Measurements from ENCODE around the gene VCPKMT.

The VCPKMT gene

DNA sequence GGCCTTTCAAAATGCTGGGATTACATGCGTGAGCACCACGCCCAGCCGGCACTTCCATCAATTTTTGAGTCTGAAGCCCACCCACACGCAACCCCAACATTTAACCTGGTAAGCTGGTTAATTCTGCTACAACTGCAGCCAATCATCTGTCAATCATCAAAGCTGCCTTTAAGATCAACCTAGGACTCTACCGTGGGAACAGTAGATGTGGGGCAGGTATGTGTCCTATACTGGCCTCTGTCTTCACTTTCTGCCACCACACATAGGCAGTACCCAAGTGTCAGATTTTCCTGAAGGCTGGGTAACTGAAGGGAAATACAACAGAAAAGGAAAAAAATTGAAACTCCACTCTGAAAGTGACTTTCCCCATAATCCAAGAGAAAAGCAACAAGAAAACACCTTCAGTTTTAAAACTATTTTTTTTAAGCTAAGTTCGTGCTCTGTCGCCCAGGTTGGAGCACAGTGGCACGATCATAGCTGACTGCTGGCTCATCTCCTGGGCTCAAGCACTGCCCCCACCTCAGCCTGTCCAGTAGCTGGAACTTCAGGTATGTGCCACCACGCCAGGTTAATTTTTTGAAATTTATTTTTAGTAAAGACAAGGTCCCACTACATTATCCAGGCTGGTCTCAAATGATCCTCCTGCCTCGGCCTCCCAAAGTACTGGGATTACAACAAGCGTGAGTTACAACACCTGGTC lies 22.2 kb downstream of the VCPKMT start:
- DNase-seq (ENCODE audit: low read depth): no peak
- no peak overlapping the region for H3K4me3 ChIP-seq (ENCODE audit: low read depth, low read length)
- TF ChIP-seq, protein P1, sequence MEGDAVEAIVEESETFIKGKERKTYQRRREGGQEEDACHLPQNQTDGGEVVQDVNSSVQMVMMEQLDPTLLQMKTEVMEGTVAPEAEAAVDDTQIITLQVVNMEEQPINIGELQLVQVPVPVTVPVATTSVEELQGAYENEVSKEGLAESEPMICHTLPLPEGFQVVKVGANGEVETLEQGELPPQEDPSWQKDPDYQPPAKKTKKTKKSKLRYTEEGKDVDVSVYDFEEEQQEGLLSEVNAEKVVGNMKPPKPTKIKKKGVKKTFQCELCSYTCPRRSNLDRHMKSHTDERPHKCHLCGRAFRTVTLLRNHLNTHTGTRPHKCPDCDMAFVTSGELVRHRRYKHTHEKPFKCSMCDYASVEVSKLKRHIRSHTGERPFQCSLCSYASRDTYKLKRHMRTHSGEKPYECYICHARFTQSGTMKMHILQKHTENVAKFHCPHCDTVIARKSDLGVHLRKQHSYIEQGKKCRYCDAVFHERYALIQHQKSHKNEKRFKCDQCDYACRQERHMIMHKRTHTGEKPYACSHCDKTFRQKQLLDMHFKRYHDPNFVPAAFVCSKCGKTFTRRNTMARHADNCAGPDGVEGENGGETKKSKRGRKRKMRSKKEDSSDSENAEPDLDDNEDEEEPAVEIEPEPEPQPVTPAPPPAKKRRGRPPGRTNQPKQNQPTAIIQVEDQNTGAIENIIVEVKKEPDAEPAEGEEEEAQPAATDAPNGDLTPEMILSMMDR (IDR thresholded peaks at IDR 0.05; ENCODE audit: control insufficient read depth, extremely low read depth, insufficient read depth): no peak

DNA sequence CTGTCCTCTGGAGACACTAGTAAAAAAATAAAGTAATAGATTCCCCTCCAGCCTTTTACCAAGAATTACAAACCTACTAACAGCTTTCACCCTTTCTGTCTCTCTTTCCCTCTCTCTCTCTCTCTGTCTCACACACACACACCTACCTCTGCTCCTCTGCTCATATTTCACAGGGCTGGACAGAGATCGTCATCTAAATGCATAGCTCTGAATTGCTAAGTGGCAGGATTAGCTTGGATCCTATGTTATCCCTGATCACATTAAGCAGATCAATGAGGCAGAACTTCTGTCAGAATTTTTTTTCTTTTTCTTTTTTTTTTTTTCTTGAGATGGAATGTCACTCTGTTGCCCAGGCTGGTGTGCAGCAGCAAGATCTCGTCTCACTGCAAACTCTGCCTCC lies 22.9 kb downstream of the VCPKMT start:
- no peak for DNase-seq (ENCODE audit: low read depth)
- H3K4me3 ChIP-seq (ENCODE audit: low read depth, low read length): no peak overlapping the region
- TF ChIP-seq, protein P1 (IDR thresholded peaks at IDR 0.05; ENCODE audit: control insufficient read depth, extremely low read depth, insufficient read depth): no peak

DNA sequence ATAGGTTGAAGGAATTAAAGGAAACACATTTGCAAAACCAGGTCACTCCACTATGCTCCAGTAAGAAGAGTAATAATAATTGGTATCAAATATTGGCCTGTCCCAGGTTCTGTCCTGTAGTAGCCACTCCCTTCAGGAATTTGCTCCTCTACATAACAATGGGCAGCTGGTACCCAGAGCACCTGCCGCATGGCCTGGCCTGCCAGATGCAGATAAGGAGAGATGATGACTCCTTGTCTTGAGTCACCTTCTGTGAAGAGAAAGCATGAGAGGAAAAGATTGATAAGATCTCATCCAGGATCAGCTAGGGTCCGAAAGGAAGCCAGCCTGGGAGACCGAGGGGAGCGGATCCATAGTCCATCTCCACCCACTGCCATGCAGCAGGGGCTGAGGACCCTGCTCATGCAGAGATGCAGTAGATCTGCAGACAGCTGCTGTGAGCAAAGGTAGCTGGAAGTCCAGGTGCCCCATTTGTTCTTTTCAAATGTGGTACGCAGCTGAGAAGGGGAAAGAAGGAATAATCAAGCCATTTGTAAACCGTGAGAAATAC lies 24.3 kb downstream of the VCPKMT start:
- no peak overlapping the region for H3K4me3 ChIP-seq (ENCODE audit: low read depth, low read length)
- TF ChIP-seq, protein P1 (IDR thresholded peaks at IDR 0.05; ENCODE audit: control insufficient read depth, extremely low read depth, insufficient read depth): no peak
- no peak for DNase-seq (ENCODE audit: low read depth)

DNA sequence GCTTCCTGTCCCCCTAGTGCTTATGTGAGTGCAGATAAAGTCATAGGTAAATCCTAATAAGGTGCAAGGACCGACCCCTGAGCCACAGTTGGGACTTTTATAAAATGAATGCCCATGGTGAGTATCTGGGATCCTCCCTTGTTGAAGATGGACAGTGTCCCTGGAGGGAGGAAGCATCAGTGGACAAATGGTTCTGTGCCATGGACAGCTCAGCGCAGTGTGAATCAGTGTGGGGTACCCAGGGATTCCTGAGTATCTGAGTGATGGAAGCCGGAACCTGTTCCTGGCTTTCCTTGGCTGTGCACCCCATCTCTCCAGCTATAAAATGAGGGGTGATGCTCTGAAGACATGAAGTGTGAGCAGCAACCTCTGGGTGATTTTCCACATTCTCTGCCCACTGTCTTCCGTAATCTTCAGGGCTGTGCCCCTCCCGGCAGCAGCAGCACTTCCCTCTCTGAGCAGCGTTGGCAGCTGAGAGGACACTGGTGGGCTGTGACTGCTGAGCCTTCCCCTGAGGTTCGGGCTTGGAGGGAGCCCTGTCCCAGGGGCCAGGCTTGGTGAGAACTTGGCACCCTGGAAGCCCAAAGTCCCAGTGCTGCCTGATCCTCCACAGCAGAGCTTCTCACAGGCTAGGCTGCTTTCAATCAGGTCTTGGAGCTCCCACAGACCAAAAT lies 25.0 kb downstream of the VCPKMT start:
- no peak for DNase-seq (ENCODE audit: low read depth)
- TF ChIP-seq, protein P1 (IDR thresholded peaks at IDR 0.05; ENCODE audit: control insufficient read depth, extremely low read depth, insufficient read depth): no peak
- no peak overlapping the region for H3K4me3 ChIP-seq (ENCODE audit: low read depth, low read length)

DNA sequence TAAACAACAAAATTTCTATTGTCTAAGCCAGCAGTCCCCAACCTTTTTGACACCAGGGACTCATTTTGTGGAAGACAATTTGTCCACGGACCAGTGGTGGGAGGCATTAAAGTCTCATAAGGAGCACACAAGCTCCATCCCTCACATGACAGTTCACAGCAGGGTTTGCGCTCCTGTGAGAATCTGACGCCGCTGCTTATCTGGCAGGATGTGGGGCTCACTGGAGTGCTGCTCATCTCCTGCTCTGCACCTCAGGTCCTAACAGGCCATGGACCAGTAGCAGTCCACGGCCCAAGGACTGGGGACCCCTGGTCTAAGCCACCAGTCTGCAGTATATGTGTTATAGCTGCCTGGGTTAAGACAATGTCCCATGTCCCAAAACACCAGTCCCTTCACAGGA lies 27.2 kb downstream of the VCPKMT start:
- DNase-seq (ENCODE audit: low read depth): no peak
- TF ChIP-seq, protein P1 (IDR thresholded peaks at IDR 0.05; ENCODE audit: control insufficient read depth, extremely low read depth, insufficient read depth): no peak
- H3K4me3 ChIP-seq (ENCODE audit: low read depth, low read length): no peak overlapping the region

DNA sequence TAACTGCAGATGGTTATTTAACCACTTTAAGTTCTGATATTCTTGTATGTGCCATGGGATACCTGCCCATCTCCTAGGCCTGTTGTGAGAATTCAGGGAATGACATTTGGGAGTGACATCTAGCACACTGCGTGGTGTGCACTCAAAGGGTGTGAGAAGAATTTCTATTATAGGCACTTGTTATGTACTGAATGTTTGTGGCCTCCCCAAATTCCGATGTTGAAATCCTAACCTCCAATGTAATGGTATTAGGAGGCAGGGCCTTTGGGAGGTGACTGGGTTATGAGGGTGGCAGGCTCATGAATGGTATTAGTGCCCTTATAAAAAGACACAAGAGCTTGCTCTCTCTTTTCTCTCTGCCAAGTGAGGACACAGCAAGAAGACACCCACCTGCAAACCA lies 27.6 kb downstream of the VCPKMT start:
- TF ChIP-seq, protein P1 (IDR thresholded peaks at IDR 0.05; ENCODE audit: control insufficient read depth, extremely low read depth, insufficient read depth): no peak
- no peak overlapping the region for H3K4me3 ChIP-seq (ENCODE audit: low read depth, low read length)
- DNase-seq (ENCODE audit: low read depth): no peak

Measured in LNCaP clone FGC (cell line).